Activated naive CD8-positive, alpha-beta T cell treated with anti-CD3 and anti-CD28 coated beads, Interleukin-2, amount 50 U/mL, for 24 hours (primary cell): ENCODE results near the gene LAD1.

ENCODE experiments used
- ATAC-seq: fragments of 150-1000 bp; cut with Tn5 transposase; one replicate; pipeline ENCODE4 v1.10.0; 2021
- DNase-seq: peaks from one replicate; pipeline ENCODE4 v3.0.0; 2021
- H3K27ac Mint-ChIP-seq: one replicate; pipeline ENCODE4 v1.8.0; 2021; ENCODE audit warnings: mild to moderate bottlenecking, mixed read lengths
- H3K27me3 Mint-ChIP-seq: one replicate; pipeline ENCODE4 v1.8.0; 2021; ENCODE audit warnings: mixed read lengths
- H3K36me3 Mint-ChIP-seq: one replicate; pipeline ENCODE4 v1.8.0; 2021; ENCODE audit warnings: low read depth, mixed read lengths
- H3K4me1 Mint-ChIP-seq: one replicate; pipeline ENCODE4 v1.8.0; 2021; ENCODE audit warnings: mixed read lengths
- H3K4me3 Mint-ChIP-seq: one replicate; pipeline ENCODE4 v1.8.0; 2021; ENCODE audit warnings: mild to moderate bottlenecking, moderate library complexity, mixed read lengths
- H3K9me3 Mint-ChIP-seq: one replicate; pipeline ENCODE4 v1.8.0; 2021; ENCODE audit warnings: mixed read lengths

The LAD1 gene

DNA sequence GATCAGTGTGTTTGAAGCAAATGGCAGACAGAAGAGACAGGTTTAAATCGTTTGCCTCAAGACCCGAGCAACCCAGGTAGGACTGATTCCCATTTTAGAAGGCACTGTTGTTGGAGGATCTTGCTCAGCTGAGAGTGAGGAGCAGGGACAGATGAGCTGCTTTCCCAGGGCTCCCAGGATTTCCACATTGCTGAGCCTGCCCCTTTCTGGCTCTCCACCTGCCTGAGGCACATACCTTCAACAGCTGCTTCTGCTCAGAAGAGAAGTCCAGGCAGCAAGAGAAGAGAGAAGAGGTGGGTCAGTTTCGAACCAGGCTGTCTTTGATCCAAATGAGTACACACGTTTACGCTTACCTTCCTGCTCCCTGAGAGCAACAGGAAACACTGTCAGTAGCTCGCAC, 27.3 kb downstream of the LAD1 start:
- no peaks in the 10 kb centered on the region for H3K4me1 Mint-ChIP-seq
- H3K9me3 Mint-ChIP-seq = no peaks in the 10 kb centered on the region
- H3K4me3 Mint-ChIP-seq = no peak overlapping the region
- ATAC-seq = no peak
- DNase-seq = no peak
- peaks cover 16% of the 10 kb centered on the region for H3K27me3 Mint-ChIP-seq
- no peak overlapping the region for H3K27ac Mint-ChIP-seq
- H3K36me3 Mint-ChIP-seq = no peaks in the 10 kb centered on the region

- ATAC-seq = no peak
These were observed 27.8 kb downstream of the LAD1 start for GRCh38 chr1:201371276-201371675.

GRCh38 chr1:201370500-201370899, 28.6 kb downstream of the LAD1 start:
- no peaks in the 10 kb centered on the region for H3K9me3 Mint-ChIP-seq
- ATAC-seq = no peak

More at GRCh38 chr1:201371276-201371675, 27.8 kb downstream of the LAD1 start:
- Mint-ChIP-seq H3K4me1 (no peaks in the 10 kb centered on the region), H3K4me3 (no peak overlapping the region), H3K27me3 (peaks cover 16% of the 10 kb centered on the region), H3K27ac (no peak overlapping the region), H3K9me3 (no peaks in the 10 kb centered on the region), H3K36me3 (no peaks in the 10 kb centered on the region)
- no peak for DNase-seq

DNA sequence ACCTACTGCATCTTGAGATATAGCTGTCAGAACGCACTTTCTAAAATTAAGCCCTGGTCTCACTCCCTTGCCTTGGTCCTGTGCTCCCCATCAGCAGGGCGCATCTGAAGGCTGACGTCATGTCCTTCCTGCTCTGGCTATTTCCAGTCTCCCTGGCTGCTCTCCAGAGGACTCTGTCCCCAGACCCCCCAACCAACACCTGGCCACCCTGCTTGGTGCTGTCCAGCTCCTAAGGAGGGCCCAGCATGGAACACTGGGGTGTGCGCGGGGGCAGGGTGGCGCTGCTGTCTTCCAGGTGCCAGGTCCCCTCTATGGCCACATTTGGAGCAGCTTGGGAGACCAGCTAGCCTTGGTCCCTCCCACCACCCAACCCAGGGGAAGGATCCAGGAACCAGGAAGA, 29.9 kb downstream of the LAD1 start:
- H3K27ac Mint-ChIP-seq = no peak overlapping the region
- H3K4me3 Mint-ChIP-seq = no peak overlapping the region
- H3K9me3 Mint-ChIP-seq = no peaks in the 10 kb centered on the region
- no peaks in the 10 kb centered on the region for H3K36me3 Mint-ChIP-seq
- ATAC-seq (no peak), DNase-seq (no peak)
- no peaks in the 10 kb centered on the region for H3K4me1 Mint-ChIP-seq
- peaks cover 14% of the 10 kb centered on the region for H3K27me3 Mint-ChIP-seq

More at GRCh38 chr1:201370500-201370899, 28.6 kb downstream of the LAD1 start:
- no peak for DNase-seq
- Mint-ChIP-seq H3K4me3 (no peak overlapping the region), H3K27ac (no peak overlapping the region), H3K27me3 (peaks cover 16% of the 10 kb centered on the region), H3K4me1 (no peaks in the 10 kb centered on the region), H3K36me3 (no peaks in the 10 kb centered on the region)

- H3K27ac Mint-ChIP-seq = no peak overlapping the region
- H3K27me3 Mint-ChIP-seq = peaks cover 16% of the 10 kb centered on the region
- no peaks in the 10 kb centered on the region for H3K9me3 Mint-ChIP-seq
- H3K4me3 Mint-ChIP-seq = no peak overlapping the region
- no peak for DNase-seq
- ATAC-seq = no peak
- no peaks in the 10 kb centered on the region for H3K36me3 Mint-ChIP-seq
- H3K4me1 Mint-ChIP-seq = no peaks in the 10 kb centered on the region
These were observed 32.4 kb downstream of the LAD1 start for GRCh38 chr1:201366696-201367095.

DNA sequence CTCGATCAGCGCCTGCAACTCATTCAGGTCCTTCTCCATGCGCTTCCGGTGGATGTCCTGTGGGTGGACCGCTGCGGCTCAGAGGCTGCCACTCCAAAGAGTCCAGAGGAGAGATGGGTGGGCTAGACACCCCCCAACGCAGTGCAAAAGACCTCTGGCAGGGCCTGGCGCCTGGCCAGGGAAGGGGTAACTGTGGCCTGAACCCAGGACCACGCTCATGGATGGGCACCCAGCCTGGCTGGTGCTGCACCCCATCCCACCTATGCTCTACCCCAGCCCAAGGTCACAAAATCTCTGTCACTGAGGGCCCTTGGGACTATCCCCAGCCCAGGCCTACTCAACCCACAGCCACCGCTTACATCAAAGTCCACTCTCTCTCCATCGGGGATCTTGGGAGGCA, 33.9 kb downstream of the LAD1 start:
- Mint-ChIP-seq H3K27ac (no peak overlapping the region), H3K9me3 (no peaks in the 10 kb centered on the region), H3K4me1 (no peaks in the 10 kb centered on the region), H3K4me3 (no peak overlapping the region), H3K36me3 (no peaks in the 10 kb centered on the region), H3K27me3 (peaks cover 14% of the 10 kb centered on the region)
- DNase-seq (no peak), ATAC-seq (no peak)

GRCh38 chr1:201364808-201365105, 34.4 kb downstream of the LAD1 start:
- Mint-ChIP-seq H3K4me3 (no peak overlapping the region), H3K36me3 (no peaks in the 10 kb centered on the region), H3K27me3 (peaks cover 14% of the 10 kb centered on the region), H3K4me1 (no peaks in the 10 kb centered on the region), H3K9me3 (no peaks in the 10 kb centered on the region), H3K27ac (no peak overlapping the region)
- no peak for DNase-seq
- no peak for ATAC-seq

- Mint-ChIP-seq H3K4me3 (no peak overlapping the region), H3K9me3 (no peaks in the 10 kb centered on the region), H3K27me3 (peaks cover 13% of the 10 kb centered on the region), H3K36me3 (no peaks in the 10 kb centered on the region), H3K4me1 (no peaks in the 10 kb centered on the region), H3K27ac (no peak overlapping the region)
- ATAC-seq (no peak), DNase-seq (no peak)
These were observed 35.7 kb downstream of the LAD1 start for GRCh38 chr1:201363467-201363866.

DNA sequence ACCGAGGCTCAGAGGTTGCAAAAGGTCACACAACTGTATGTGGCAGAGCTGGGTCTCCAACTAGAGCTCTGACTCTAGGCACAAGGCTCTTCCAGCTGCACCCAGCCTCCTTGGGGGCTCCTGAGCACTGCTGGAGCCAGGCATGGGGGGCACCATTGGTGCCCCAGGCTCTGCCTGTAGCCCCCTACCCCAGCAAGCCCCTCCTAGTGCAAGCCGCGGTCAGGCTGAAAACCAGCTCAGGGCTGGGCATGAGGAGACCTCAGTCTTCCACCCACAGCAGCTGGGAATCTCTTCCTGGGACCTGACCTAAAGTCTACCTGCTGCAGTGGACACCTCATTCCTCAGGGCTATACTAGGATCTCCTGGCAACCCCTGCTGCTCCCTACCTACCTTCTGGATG, 36.2 kb downstream of the LAD1 start:
- no peak for ATAC-seq
- Mint-ChIP-seq H3K27me3 (peaks cover 12% of the 10 kb centered on the region), H3K9me3 (no peaks in the 10 kb centered on the region), H3K4me1 (no peaks in the 10 kb centered on the region), H3K27ac (no peak overlapping the region), H3K4me3 (no peak overlapping the region), H3K36me3 (no peaks in the 10 kb centered on the region)
- DNase-seq = no peak

DNA sequence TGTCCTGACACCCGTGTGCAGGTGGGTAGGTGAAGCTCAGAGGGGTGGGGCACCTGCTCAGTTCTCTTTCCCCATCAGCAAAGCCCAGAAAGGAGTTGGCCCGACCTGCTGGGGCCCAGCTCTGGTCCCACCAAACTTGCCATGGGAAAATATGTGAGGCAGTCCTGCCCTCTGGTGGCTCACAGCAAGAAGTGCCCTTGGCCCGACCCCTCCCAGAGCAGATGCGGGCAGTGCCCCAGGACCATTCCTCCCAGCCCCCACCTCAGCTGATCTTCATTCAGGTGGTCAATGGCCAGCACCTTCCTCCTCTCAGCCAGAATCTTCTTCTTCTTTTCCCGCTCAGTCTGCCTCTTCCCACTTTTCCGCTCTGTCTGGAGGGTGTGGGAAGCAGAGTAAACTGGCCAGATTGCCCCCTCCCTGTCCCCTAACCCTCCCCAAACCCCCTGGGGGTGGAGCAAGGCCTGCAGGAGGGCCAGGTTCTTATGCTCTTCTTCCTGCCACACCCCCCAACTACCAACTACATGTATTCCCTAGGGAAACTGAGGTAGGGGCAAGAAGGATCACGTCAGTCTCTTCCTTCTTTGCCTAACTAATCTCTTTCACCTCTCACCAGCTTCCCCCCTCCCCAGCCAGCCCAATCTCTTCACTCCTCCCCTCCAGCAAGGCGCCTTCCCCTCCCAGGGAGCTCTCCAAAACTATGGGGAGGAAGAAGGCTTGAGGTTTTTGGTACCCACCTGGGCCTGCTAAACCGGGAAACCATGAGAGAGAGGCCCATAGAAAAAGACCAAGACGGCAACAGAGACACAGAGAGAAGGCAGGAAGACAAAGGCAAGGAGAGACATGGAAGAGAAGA, 37.2 kb downstream of the LAD1 start:
- no peaks in the 10 kb centered on the region for H3K4me1 Mint-ChIP-seq
- H3K27ac Mint-ChIP-seq = no peak overlapping the region
- H3K36me3 Mint-ChIP-seq = no peaks in the 10 kb centered on the region
- ATAC-seq = peak; percentile 5
- H3K9me3 Mint-ChIP-seq = no peaks in the 10 kb centered on the region
- DNase-seq = peak; percentile 41
- peaks cover 8% of the 10 kb centered on the region for H3K27me3 Mint-ChIP-seq
- H3K4me3 Mint-ChIP-seq = no peak overlapping the region

DNA sequence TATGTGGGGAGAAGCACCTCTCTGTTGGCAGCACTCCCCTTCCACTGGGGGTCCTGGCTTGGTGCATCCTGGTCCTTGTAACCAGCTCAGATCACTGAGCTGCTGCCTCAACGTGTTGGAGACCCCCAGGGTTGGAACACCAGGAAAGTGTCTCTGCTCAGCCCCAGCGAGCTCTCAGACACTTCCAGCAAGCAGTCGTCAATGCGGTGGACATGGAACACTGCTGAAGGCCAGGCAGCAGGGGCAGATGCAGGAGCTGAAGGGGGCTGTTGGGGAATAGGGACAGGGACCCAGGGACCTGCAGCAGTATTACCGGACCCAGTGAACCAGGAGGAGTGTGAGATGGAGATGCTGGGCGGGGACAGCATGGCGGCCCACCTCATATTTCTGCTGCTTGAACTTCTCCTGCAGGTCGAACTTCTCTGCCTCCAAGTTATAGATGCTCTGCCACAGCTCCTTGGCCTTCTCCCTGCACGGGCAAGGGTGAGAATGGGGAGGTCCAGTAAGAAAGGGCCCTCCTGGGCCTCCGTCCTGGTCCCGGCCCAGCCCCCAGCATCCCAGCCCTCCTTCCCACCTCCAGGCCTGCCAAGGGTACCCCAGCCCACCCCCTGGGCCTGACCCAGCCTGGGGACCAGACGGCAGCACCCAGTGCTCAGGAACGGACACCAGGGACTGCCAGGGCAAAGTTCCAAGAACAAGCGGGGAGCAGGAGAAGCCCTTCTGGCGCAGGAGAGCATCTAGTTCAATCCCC, 38.0 kb downstream of the LAD1 start:
- Mint-ChIP-seq H3K4me1 (no peaks in the 10 kb centered on the region), H3K27me3 (peaks cover 8% of the 10 kb centered on the region), H3K4me3 (no peak overlapping the region), H3K36me3 (no peaks in the 10 kb centered on the region), H3K9me3 (no peaks in the 10 kb centered on the region), H3K27ac (no peak overlapping the region)
- ATAC-seq (no peak), DNase-seq (no peak)

GRCh38 chr1:201360486-201360885, 38.6 kb downstream of the LAD1 start:
- Mint-ChIP-seq H3K36me3 (no peaks in the 10 kb centered on the region), H3K4me1 (no peaks in the 10 kb centered on the region), H3K27ac (no peak overlapping the region), H3K4me3 (no peak overlapping the region), H3K27me3 (peaks cover 8% of the 10 kb centered on the region), H3K9me3 (no peaks in the 10 kb centered on the region)
- ATAC-seq (no peak), DNase-seq (no peak)

- ATAC-seq (no peak), DNase-seq (no peak)
- Mint-ChIP-seq H3K4me1 (no peaks in the 10 kb centered on the region), H3K9me3 (no peaks in the 10 kb centered on the region), H3K4me3 (no peak overlapping the region), H3K27me3 (peaks cover 8% of the 10 kb centered on the region), H3K36me3 (no peaks in the 10 kb centered on the region), H3K27ac (no peak overlapping the region)
These were observed 39.3 kb downstream of the LAD1 start for GRCh38 chr1:201359873-201360210.

DNA sequence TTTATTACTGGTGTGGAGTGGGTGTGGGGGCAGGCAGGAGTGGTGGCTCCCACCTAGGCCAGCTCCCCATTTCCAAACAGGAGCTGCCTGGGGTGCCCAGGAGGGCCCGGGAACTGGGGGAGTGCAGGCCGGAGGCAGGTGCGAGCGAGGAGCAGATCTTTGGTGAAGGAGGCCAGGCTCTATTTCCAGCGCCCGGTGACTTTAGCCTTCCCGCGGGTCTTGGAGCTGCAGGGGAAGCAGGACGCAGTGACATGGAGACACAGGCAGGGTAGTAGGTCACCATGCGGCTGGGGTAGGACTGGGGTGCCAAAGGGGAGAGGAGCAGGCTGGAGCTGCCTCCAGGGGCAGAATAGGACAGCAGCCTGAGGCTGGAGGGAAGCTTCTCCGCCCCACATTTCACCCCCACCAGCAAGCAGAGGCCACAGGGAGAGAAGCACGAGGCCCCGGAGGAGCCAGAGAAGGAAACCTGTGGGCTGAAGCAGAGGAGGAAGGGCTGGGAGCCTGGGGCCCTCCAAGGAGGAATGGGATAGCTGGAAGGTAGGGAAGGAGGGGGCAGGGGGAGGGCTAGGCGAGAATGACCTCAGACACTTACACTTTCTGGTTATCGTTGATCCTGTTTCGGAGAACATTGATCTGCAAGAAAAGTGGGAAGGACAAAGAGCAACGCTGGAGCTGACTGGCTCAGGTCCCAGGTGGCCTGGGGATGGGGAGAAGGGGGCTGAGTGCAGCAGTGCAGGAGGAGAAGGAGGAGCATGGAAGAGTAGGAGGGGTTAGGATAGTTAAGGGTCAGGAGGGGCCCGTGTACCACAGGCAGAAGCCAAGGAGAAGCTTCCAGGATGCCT, 39.9 kb downstream of the LAD1 start:
- no peak overlapping the region for H3K27ac Mint-ChIP-seq
- H3K36me3 Mint-ChIP-seq = no peaks in the 10 kb centered on the region
- H3K4me3 Mint-ChIP-seq = no peak overlapping the region
- H3K9me3 Mint-ChIP-seq = no peaks in the 10 kb centered on the region
- DNase-seq (no peak), ATAC-seq (no peak)
- peaks cover 10% of the 10 kb centered on the region for H3K27me3 Mint-ChIP-seq
- no peaks in the 10 kb centered on the region for H3K4me1 Mint-ChIP-seq

GRCh38 chr1:201358596-201358995, 40.5 kb downstream of the LAD1 start:
- no peak for ATAC-seq
- Mint-ChIP-seq H3K4me3 (no peak overlapping the region), H3K9me3 (no peaks in the 10 kb centered on the region), H3K4me1 (no peaks in the 10 kb centered on the region), H3K36me3 (no peaks in the 10 kb centered on the region), H3K27ac (no peak overlapping the region), H3K27me3 (peaks cover 11% of the 10 kb centered on the region)
- DNase-seq = no peak
